Measurements from ENCODE around the gene MYCN.

Gene MYCN

GRCh38 chr2:15932394-15933183, 7.8 kb upstream of the MYCN start:
- no peak overlapping the region for H3K4me3 ChIP-seq (ENCODE audit: low read length)

GRCh38 chr2:15933184-15933845, 7.0 kb upstream of the MYCN start:
- H3K4me3 ChIP-seq (ENCODE audit: low read length): no peak overlapping the region
- no peak for TF ChIP-seq ZNF274 (IDR thresholded peaks at IDR 0.05; ENCODE audit: low read depth, low read length)

More at GRCh38 chr2:15932394-15933183, 7.8 kb upstream of the MYCN start:
- TF ChIP-seq ZNF274 (IDR thresholded peaks at IDR 0.05; ENCODE audit: low read depth, low read length): no peak

GRCh38 chr2:15934291-15934945, 5.9 kb upstream of the MYCN start:
- no peak overlapping the region for H3K4me3 ChIP-seq (ENCODE audit: low read length)
- no peak for TF ChIP-seq ZNF274 (IDR thresholded peaks at IDR 0.05; ENCODE audit: low read depth, low read length)

GRCh38 chr2:15935189-15935588, 5.2 kb upstream of the MYCN start:
- TF ChIP-seq ZNF274 (IDR thresholded peaks at IDR 0.05; ENCODE audit: low read depth, low read length): no peak
- no peak overlapping the region for H3K4me3 ChIP-seq (ENCODE audit: low read length)

GRCh38 chr2:15935675-15936074, 4.7 kb upstream of the MYCN start:
- no peak for TF ChIP-seq ZNF274 (IDR thresholded peaks at IDR 0.05; ENCODE audit: low read depth, low read length)

GRCh38 chr2:15936277-15937104, 3.9 kb upstream of the MYCN start:
- H3K4me3 ChIP-seq (ENCODE audit: low read length): no peak overlapping the region
- TF ChIP-seq ZNF274 (IDR thresholded peaks at IDR 0.05; ENCODE audit: low read depth, low read length): no peak

More at GRCh38 chr2:15935675-15936074, 4.7 kb upstream of the MYCN start:
- no peak overlapping the region for H3K4me3 ChIP-seq (ENCODE audit: low read length)

GRCh38 chr2:15937105-15937881, 3.1 kb upstream of the MYCN start:
- no peak for TF ChIP-seq ZNF274 (IDR thresholded peaks at IDR 0.05; ENCODE audit: low read depth, low read length)
- H3K4me3 ChIP-seq (ENCODE audit: low read length): no peak overlapping the region

- no peak overlapping the region for H3K4me3 ChIP-seq (ENCODE audit: low read length)
- no peak for TF ChIP-seq ZNF274 (IDR thresholded peaks at IDR 0.05; ENCODE audit: low read depth, low read length)
These were observed 2.2 kb upstream of the MYCN start for GRCh38 chr2:15937882-15938802.

GRCh38 chr2:15938803-15939555, 1.4 kb upstream of the MYCN start:
- H3K4me3 ChIP-seq (ENCODE audit: low read length): no peak overlapping the region
- TF ChIP-seq ZNF274 (IDR thresholded peaks at IDR 0.05; ENCODE audit: low read depth, low read length): no peak

GRCh38 chr2:15939556-15939853, 845 bp upstream of the MYCN start:
- TF ChIP-seq ZNF274 (IDR thresholded peaks at IDR 0.05; ENCODE audit: low read depth, low read length): no peak
- H3K4me3 ChIP-seq (ENCODE audit: low read length): no peak overlapping the region

GRCh38 chr2:15940661-15941480, 521 bp downstream of the MYCN start:
- H3K4me3 ChIP-seq (ENCODE audit: low read length): no peak overlapping the region
- no peak for TF ChIP-seq ZNF274 (IDR thresholded peaks at IDR 0.05; ENCODE audit: low read depth, low read length)

Data from GM08714 (cell line).